ENCODE results near the gene DOCK11.

DOCK11 gene

GRCh38 chrX:118637997-118638396 is 142.4 kb downstream of the DOCK11 start:
- TF ChIP-seq GATA2 (IDR thresholded peaks at IDR 0.05; ENCODE audit: low read depth, low read length) (no peak), GATA3 (IDR thresholded peaks at IDR 0.05; ENCODE audit: low read depth, low read length) (no peak)

GRCh38 chrX:118644378-118644777 is 148.8 kb downstream of the DOCK11 start:
- TF ChIP-seq GATA3 (IDR thresholded peaks at IDR 0.05; ENCODE audit: low read depth, low read length): no peak
- TF ChIP-seq GATA2 (IDR thresholded peaks at IDR 0.05; ENCODE audit: low read depth, low read length): no peak

GRCh38 chrX:118652717-118653116 is 157.1 kb downstream of the DOCK11 start:
- TF ChIP-seq GATA3 (IDR thresholded peaks at IDR 0.05; ENCODE audit: low read depth, low read length): no peak
- no peak for TF ChIP-seq GATA2 (IDR thresholded peaks at IDR 0.05; ENCODE audit: low read depth, low read length)

GRCh38 chrX:118654331-118654730 is 158.7 kb downstream of the DOCK11 start:
- no peak for TF ChIP-seq GATA2 (IDR thresholded peaks at IDR 0.05; ENCODE audit: low read depth, low read length)
- TF ChIP-seq GATA3 (IDR thresholded peaks at IDR 0.05; ENCODE audit: low read depth, low read length): no peak

- TF ChIP-seq GATA3 (IDR thresholded peaks at IDR 0.05; ENCODE audit: low read depth, low read length) (no peak), GATA2 (IDR thresholded peaks at IDR 0.05; ENCODE audit: low read depth, low read length) (no peak)
These were observed 160.1 kb downstream of the DOCK11 start for GRCh38 chrX:118655561-118656246.

GRCh38 chrX:118657413-118657812 is 161.8 kb downstream of the DOCK11 start:
- TF ChIP-seq GATA2 (IDR thresholded peaks at IDR 0.05; ENCODE audit: low read depth, low read length) (no peak), GATA3 (IDR thresholded peaks at IDR 0.05; ENCODE audit: low read depth, low read length) (no peak)

GRCh38 chrX:118660085-118660484 is 164.5 kb downstream of the DOCK11 start:
- no peak for TF ChIP-seq GATA3 (IDR thresholded peaks at IDR 0.05; ENCODE audit: low read depth, low read length)
- TF ChIP-seq GATA2 (IDR thresholded peaks at IDR 0.05; ENCODE audit: low read depth, low read length): no peak

- TF ChIP-seq GATA2 (IDR thresholded peaks at IDR 0.05; ENCODE audit: low read depth, low read length) (no peak), GATA3 (IDR thresholded peaks at IDR 0.05; ENCODE audit: low read depth, low read length) (no peak)
These were observed 169.6 kb downstream of the DOCK11 start for GRCh38 chrX:118665204-118665603.

GRCh38 chrX:118666521-118666920 is 170.9 kb downstream of the DOCK11 start:
- TF ChIP-seq GATA3 (IDR thresholded peaks at IDR 0.05; ENCODE audit: low read depth, low read length) (no peak), GATA2 (IDR thresholded peaks at IDR 0.05; ENCODE audit: low read depth, low read length) (no peak)

GRCh38 chrX:118669435-118669834 is 173.8 kb downstream of the DOCK11 start:
- TF ChIP-seq GATA3 (IDR thresholded peaks at IDR 0.05; ENCODE audit: low read depth, low read length) (no peak), GATA2 (IDR thresholded peaks at IDR 0.05; ENCODE audit: low read depth, low read length) (no peak)

- TF ChIP-seq GATA2 (IDR thresholded peaks at IDR 0.05; ENCODE audit: low read depth, low read length) (no peak), GATA3 (IDR thresholded peaks at IDR 0.05; ENCODE audit: low read depth, low read length) (no peak)
These were observed 179.8 kb downstream of the DOCK11 start for GRCh38 chrX:118675326-118675965.

GRCh38 chrX:118675966-118676349 is 180.3 kb downstream of the DOCK11 start:
- TF ChIP-seq GATA2 (IDR thresholded peaks at IDR 0.05; ENCODE audit: low read depth, low read length) (no peak), GATA3 (IDR thresholded peaks at IDR 0.05; ENCODE audit: low read depth, low read length) (no peak)

- TF ChIP-seq GATA3 (IDR thresholded peaks at IDR 0.05; ENCODE audit: low read depth, low read length): no peak
- TF ChIP-seq GATA2 (IDR thresholded peaks at IDR 0.05; ENCODE audit: low read depth, low read length): no peak
These were observed 181.7 kb downstream of the DOCK11 start for GRCh38 chrX:118677318-118677717.

GRCh38 chrX:118679290-118679689 is 183.7 kb downstream of the DOCK11 start:
- TF ChIP-seq GATA2 (IDR thresholded peaks at IDR 0.05; ENCODE audit: low read depth, low read length) (no peak), GATA3 (IDR thresholded peaks at IDR 0.05; ENCODE audit: low read depth, low read length) (no peak)
